Psoas muscle (tissue), 8 donors: ENCODE results near the gene SPATA6. TPM values are rescaled to one million over a fixed set of nuclear protein-coding genes. Genes with fewer than 3 reads are reported as not detected.

Experiments used
- ATAC-seq, 4 donors: fragments of 200-7000 bp; cut with Tn5 transposase; one replicate each; pipeline ENCODE4 v1.9.1; 2020; ENCODE audit warnings: moderate library complexity in 3 of 4, mild to moderate bottlenecking in 2 of 4
- DNase-seq, 2 donors: peaks; one replicate each; pipeline ENCODE4 v3.0.0-alpha.2; 2020
- H3K27ac ChIP-seq: fragments of 200-600 bp; one replicate; pipeline ENCODE4 v1.8.0; 2022
- H3K27me3 ChIP-seq, 3 donors: fragments of 200-600 bp in 1 of 3; one replicate each; pipeline versions ENCODE4 v1.6.1 to v1.8.0; 2013 to 2022; ENCODE audit warnings: low read length in 2 of 3, mild to moderate bottlenecking in 2 of 3, moderate library complexity in 1 of 3; ENCODE audit not compliant: insufficient read depth in 3 of 3
- H3K36me3 ChIP-seq, 2 donors: fragments of 200-600 bp in 1 of 2; one replicate each; pipeline versions ENCODE4 v1.6.1 to v1.8.0; 2013 to 2022; ENCODE audit warnings: low read depth in 1 of 2, mild to moderate bottlenecking in 1 of 2, moderate library complexity in 1 of 2; ENCODE audit not compliant: insufficient read depth in 1 of 2
- H3K4me1 ChIP-seq: fragments of 200-600 bp; one replicate; pipeline ENCODE4 v1.8.0; 2022
- H3K4me3 ChIP-seq: fragments of 200-600 bp; one replicate; pipeline ENCODE4 v1.8.0; 2022; ENCODE audit warnings: mild to moderate bottlenecking
- H3K9me3 ChIP-seq: fragments of 200-600 bp; one replicate; pipeline ENCODE4 v1.8.0; 2022
- WGBS, 3 donors: extraction: QIAGEN DNeasy Blood & Tissue Kit; methylation state at CpG; one replicate each; pipeline versions ENCODE4 v1.1.6 to v1.1.7; 2013; 5-methylcytosine and 5-hydroxymethylcytosine counted together
- intact Hi-C, 2 donors: fragments of 100-400 bp; cut with DNase I; formaldehyde crosslinking; loops; one replicate each; pipeline versions ENCODE4 v1.11.0 to v1.14.2; 2022
- polyA plus RNA-seq, 3 donors: library from polyadenylated mRNA; stranded (reverse); fragments of 200-250 nt; gene quantifications; one replicate each; pipeline ENCODE4 v1.2.3, GENCODE V29; 2013
- total RNA-seq, 4 donors: library from RNA; stranded (reverse); fragmentation: NEBNext Ultra II Directional in 2 of 4; extraction: Animal tissue kit (Norgen Biotek cat#: 25700) in 2 of 4; gene quantifications; one replicate each; pipeline versions ENCODE4 v1.2.1 to v1.2.4, GENCODE V29; 2021 to 2023
- TF ChIP-seq, protein P1 (sequence below): fragments of 200-600 bp; IDR thresholded peaks from one replicate; pipeline ENCODE4 v1.8.0; 2022; ENCODE audit warnings: antibody characterized with exemption
- donor health status: healthy with polysubstance abuse.
- donor health status: DM: no; HTN: no; CAD: no; lungs with moderate emphysema.
- donor health status: Bipolar disorder and iron deficiency.
- donor health status: healthy.
- donor health status: DM: yes; HTN: yes; CAD: no.
- donor health status: DM: no; HTN: no; CAD: no.
- donor health status: DM: no; HTN: no; CAD: no.
- donor health status: DM: yes; HTN: yes; CAD: no.

Gene SPATA6
- total and polyA plus RNA-seq, 7 donors: 0.63 to 5.3 (median 3.0) TPM

DNA sequence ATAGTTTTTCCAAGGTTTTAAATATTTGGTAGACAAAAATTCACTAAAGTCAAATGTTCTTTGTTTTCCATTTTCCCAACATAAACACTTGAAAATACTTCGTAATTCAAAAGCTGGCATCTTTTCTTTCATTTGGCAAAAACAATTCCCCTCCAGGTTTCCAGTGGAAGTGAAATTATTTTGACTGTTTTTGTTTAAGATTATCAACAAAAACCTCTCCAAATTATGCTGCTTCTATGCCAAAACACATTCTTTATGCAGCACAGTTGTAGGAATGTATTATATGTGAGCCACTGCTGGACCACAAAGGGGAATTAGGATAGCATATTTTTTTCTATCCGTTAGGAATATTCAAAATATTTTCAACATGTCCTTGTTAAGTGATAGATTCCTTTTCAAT, 205.4 kb downstream of the SPATA6 start:
- no peaks in the 10 kb centered on the region for H3K36me3 ChIP-seq
- DNase-seq: no peak
- H3K27me3 ChIP-seq: no peaks in the 10 kb centered on the region
- TF ChIP-seq, protein P1, sequence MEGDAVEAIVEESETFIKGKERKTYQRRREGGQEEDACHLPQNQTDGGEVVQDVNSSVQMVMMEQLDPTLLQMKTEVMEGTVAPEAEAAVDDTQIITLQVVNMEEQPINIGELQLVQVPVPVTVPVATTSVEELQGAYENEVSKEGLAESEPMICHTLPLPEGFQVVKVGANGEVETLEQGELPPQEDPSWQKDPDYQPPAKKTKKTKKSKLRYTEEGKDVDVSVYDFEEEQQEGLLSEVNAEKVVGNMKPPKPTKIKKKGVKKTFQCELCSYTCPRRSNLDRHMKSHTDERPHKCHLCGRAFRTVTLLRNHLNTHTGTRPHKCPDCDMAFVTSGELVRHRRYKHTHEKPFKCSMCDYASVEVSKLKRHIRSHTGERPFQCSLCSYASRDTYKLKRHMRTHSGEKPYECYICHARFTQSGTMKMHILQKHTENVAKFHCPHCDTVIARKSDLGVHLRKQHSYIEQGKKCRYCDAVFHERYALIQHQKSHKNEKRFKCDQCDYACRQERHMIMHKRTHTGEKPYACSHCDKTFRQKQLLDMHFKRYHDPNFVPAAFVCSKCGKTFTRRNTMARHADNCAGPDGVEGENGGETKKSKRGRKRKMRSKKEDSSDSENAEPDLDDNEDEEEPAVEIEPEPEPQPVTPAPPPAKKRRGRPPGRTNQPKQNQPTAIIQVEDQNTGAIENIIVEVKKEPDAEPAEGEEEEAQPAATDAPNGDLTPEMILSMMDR: no peak
- H3K4me3 ChIP-seq: no peak overlapping the region
- H3K9me3 ChIP-seq: no peaks in the 10 kb centered on the region
- WGBS, 3 donors: 58 to 61% (median 60%) methylated on average over 2 of the region's 2 CpGs
- H3K27ac ChIP-seq: no peak overlapping the region
- ATAC-seq: no peak
- H3K4me1 ChIP-seq: no peaks in the 10 kb centered on the region
- intact Hi-C loops: no loop called here

DNA sequence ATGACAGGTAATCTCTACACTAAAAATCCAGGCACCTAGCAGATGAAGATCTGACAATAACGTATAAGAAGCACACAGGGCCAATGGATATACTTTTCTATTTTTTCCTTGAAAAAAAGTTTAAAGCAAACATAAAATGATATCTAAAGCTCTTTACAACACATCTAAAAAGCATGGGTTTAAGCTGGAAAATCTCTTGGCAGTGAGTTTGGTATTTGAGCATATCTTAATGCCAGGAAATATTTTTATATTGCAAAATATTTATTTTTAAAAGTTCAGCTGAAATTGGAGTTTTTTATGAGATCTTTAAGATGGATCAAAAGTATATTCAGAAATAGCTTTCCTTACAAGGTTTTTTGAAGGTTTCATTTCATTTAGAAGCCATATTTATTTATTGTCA, 209.0 kb downstream of the SPATA6 start:
- H3K4me3 ChIP-seq: no peak overlapping the region
- WGBS, 3 donors: 43 to 50% (median 47%) methylated on average over 1 of the region's 1 CpG
- TF ChIP-seq, protein P1: no peak
- ATAC-seq (no peak), DNase-seq (no peak)
- no peaks in the 10 kb centered on the region for H3K27me3 ChIP-seq
- no peaks in the 10 kb centered on the region for H3K4me1 ChIP-seq
- H3K36me3 ChIP-seq: no peaks in the 10 kb centered on the region
- H3K27ac ChIP-seq: no peak overlapping the region
- intact Hi-C loops: no loop called here
- no peaks in the 10 kb centered on the region for H3K9me3 ChIP-seq

DNA sequence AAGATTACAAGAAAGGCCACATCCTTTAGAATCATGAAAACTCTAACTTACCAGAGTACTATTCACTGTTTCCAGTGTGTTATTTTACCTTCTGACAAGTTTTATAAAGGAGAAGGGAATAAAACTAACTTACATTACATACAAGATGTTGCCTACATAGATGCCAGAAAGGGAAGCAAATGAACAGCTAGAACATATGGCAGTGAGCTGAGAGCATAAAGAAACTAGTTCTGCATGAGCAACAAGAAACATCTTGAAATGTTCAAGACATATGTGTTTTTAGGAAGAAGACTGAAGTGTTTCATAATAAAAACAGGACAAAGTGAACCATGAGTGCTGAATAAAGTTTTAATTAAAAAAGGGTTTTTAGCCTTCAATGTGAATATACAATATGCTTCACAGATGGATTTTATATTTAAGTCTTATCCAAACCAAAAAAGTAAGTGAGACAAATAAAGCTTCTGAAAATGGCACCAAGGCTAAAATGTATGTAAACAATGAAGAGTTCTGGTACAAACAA, 210.1 kb downstream of the SPATA6 start:
- intact Hi-C loops: no loop called here
- TF ChIP-seq, protein P1: no peak
- Histone ChIP-seq H3K27ac (no peak overlapping the region), H3K4me3 (no peak overlapping the region), H3K4me1 (no peaks in the 10 kb centered on the region), H3K36me3 (no peaks in the 10 kb centered on the region), H3K27me3 (no peaks in the 10 kb centered on the region), H3K9me3 (no peaks in the 10 kb centered on the region)
- ATAC-seq (no peak), DNase-seq (no peak)

DNA sequence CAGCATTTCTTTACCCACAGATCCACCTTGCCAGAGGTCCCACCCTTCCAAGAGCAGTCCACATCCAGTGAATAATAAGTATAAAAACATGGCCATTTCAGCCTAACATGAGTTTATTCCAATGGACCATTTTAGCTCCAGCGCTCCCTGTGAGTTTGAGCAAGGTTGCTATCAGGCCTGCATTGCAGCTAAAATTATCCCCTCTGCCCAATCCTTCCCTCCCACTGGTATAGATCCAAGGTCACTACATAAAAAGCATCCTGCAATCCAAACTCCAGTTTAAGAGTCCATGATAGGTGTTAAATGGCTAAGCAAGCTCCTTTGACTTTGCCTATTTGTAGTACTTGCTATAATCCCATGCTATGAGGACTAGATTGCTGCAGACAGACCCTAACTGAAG, 213.9 kb downstream of the SPATA6 start:
- no peak overlapping the region for H3K27ac ChIP-seq
- intact Hi-C loops: no loop called here
- H3K4me1 ChIP-seq: no peaks in the 10 kb centered on the region
- H3K4me3 ChIP-seq: no peak overlapping the region
- DNase-seq: no peak
- WGBS, 3 donors: 96 to 100% (median 100%) methylated on average over 1 of the region's 1 CpG
- TF ChIP-seq, protein P1: no peak
- no peaks in the 10 kb centered on the region for H3K9me3 ChIP-seq
- ATAC-seq: no peak
- no peaks in the 10 kb centered on the region for H3K27me3 ChIP-seq
- H3K36me3 ChIP-seq: no peaks in the 10 kb centered on the region

DNA sequence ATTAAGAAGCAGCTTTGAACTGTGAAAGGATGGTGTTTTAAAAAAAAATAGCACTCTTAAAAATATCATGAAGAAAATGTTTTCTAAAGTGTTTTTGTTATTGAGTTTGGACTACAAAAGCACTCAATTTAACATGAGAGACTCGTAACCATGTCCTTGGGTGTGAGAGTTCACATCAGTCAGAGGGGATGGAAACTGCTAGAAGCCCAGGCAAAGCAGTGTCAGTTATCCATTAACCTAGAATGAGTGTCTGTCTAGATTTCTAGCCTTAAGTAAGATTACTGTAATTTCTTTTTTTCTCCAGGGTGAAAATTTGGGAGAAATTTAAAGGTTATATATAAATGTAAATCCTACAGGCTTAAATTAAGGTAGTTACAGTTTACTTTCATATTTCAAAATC, 217.8 kb downstream of the SPATA6 start:
- intact Hi-C loops: no loop called here

More for the DNA sequence above, 217.8 kb downstream of the SPATA6 start:
- Histone ChIP-seq H3K4me3 (no peak overlapping the region), H3K27ac (no peak overlapping the region), H3K4me1 (no peaks in the 10 kb centered on the region), H3K36me3 (no peaks in the 10 kb centered on the region), H3K27me3 (no peaks in the 10 kb centered on the region), H3K9me3 (no peaks in the 10 kb centered on the region)
- 90 to 97% (median 91%) methylated on average over 1 of the region's 1 CpG for WGBS, 3 donors
- DNase-seq (no peak), ATAC-seq (no peak)
- TF ChIP-seq, protein P1: no peak
